Renal cortical epithelial cell (primary cell): ENCODE results near the gene OR1N1. TPM values are rescaled to one million over a fixed set of nuclear protein-coding genes. Genes with fewer than 3 reads are reported as not detected.

Source experiments
- total RNA-seq: library from RNA; depleted of rRNA; stranded (reverse); fragments of >200 nt; gene quantifications from 2 replicates; pipeline ENCODE4 v1.2.3, GENCODE V29; 2014

Gene OR1N1
- total RNA-seq, 1 donor from 2014 or later = not detected

Other genes starting within 250 kb of the OR1N1 start
- gene PTGS1, start 156.3 kb downstream of the OR1N1 start, total RNA-seq = 1.9 and 2.4 TPM in 2 replicates
- gene OR1J1, start 49.4 kb downstream of the OR1N1 start, total RNA-seq = not detected in 2 replicates
- not detected in 2 replicates for gene OR1J2, start 16.5 kb downstream of the OR1N1 start, total RNA-seq
- gene OR1J4, start 8.2 kb downstream of the OR1N1 start, total RNA-seq = not detected in 2 replicates
- gene OR1N2, start 25.8 kb upstream of the OR1N1 start, total RNA-seq = not detected in 2 replicates
- not detected in 2 replicates for gene OR1L8, start 56.1 kb upstream of the OR1N1 start, total RNA-seq
- gene OR1Q1, start 87.4 kb upstream of the OR1N1 start, total RNA-seq = not detected in 2 replicates
- gene OR1B1, start 130.3 kb upstream of the OR1N1 start, total RNA-seq = not detected in 2 replicates
- not detected in 2 replicates for gene OR1L1, start 134.4 kb upstream of the OR1N1 start, total RNA-seq
- gene OR1L3, start 147.8 kb upstream of the OR1N1 start, total RNA-seq = not detected in 2 replicates
- not detected in 2 replicates for gene OR1L4, start 196.7 kb upstream of the OR1N1 start, total RNA-seq
- gene OR1L6, start 215.0 kb upstream of the OR1N1 start, total RNA-seq = not detected in 2 replicates